Spleen (tissue), 11 donors: Measurements from ENCODE around the gene ACTA2. TPM values are rescaled to one million over a fixed set of nuclear protein-coding genes. Genes with fewer than 3 reads are reported as not detected.
A peak's percentile ranks its signal among the peaks of the same experiment; 100 is the strongest.

Experiments
- DNase-seq: peaks from one replicate; pipeline ENCODE4 v3.0.0-alpha.2; 2020
- H3K27ac ChIP-seq, 8 donors: fragments of 200-600 bp; sonication (generic) in 7 of 8; 1 replicate in 4 of 8; 2 replicates in 4 of 8; pipeline versions ENCODE4 v1.5.0 to v1.8.0; 2016 to 2021; ENCODE audit warnings: inconsistent platforms in 4 of 8, mild to moderate bottlenecking in 4 of 8, moderate library complexity in 1 of 8
- H3K27me3 ChIP-seq, 7 donors: fragments of 200-600 bp; sonication (generic) in 6 of 7; replicated peaks in 1 of 7; 1 replicate in 4 of 7; 2 replicates in 3 of 7; pipeline versions ENCODE4 v1.5.0 to v1.8.0; 2016 to 2021; ENCODE audit warnings: inconsistent platforms in 3 of 7, mild to moderate bottlenecking in 1 of 7
- H3K36me3 ChIP-seq, 6 donors: fragments of 200-600 bp; sonication (generic) in 5 of 6; 1 replicate in 4 of 6; 2 replicates in 2 of 6; pipeline versions ENCODE4 v1.5.0 to v1.8.0; 2016 to 2021; ENCODE audit warnings: inconsistent platforms in 2 of 6
- H3K4me1 ChIP-seq, 6 donors: fragments of 200-600 bp; sonication (generic) in 5 of 6; 1 replicate in 3 of 6; 2 replicates in 3 of 6; pipeline versions ENCODE4 v1.5.0 to v1.8.0; 2016 to 2021; ENCODE audit warnings: inconsistent platforms in 3 of 6
- H3K4me3 ChIP-seq, 8 donors: fragments of 200-600 bp; sonication (generic) in 7 of 8; 1 replicate in 4 of 8; 2 replicates in 4 of 8; pipeline versions ENCODE4 v1.5.0 to v1.8.0; 2016 to 2021; ENCODE audit warnings: inconsistent platforms in 4 of 8, mild to moderate bottlenecking in 4 of 8, moderate library complexity in 2 of 8
- H3K9me3 ChIP-seq, 8 donors: fragments of 200-600 bp; sonication (generic) in 7 of 8; 1 replicate in 4 of 8; 2 replicates in 4 of 8; pipeline versions ENCODE4 v1.5.0 to v1.8.0; 2016 to 2021; ENCODE audit warnings: inconsistent platforms in 4 of 8
- POLR2A ChIP-seq, 3 donors: fragments of 450-650 bp; IDR thresholded peaks; one replicate each; pipeline ENCODE4 v1.5.1; 2017; ENCODE audit warnings: antibody characterized with exemption in 3 of 3, mild to moderate bottlenecking in 1 of 3
- POLR2AphosphoS5 ChIP-seq, 3 donors: sonication (generic); formaldehyde crosslinking; IDR thresholded peaks; one replicate each; pipeline ENCODE4 v1.5.1; 2017; ENCODE audit warnings: antibody characterized with exemption in 3 of 3
- WGBS, 5 donors: extraction: QIAGEN DNeasy Blood & Tissue Kit in 3 of 5; methylation state at CpG; one replicate each; pipeline versions ENCODE4 v1.1.5 to v1.1.7; 2013 to 2018; 5-methylcytosine and 5-hydroxymethylcytosine counted together
- intact Hi-C: fragments of 100-400 bp; cut with DNase I; formaldehyde crosslinking; loops from one replicate; pipeline ENCODE4 v1.15.0; 2023; ENCODE audit warnings: low total_unique reads
- polyA plus RNA-seq, 3 donors: library from polyadenylated mRNA; stranded (reverse); fragments of 200-250 nt; gene quantifications; one replicate each; pipeline ENCODE4 v1.2.1, GENCODE V29; 2013
- total RNA-seq, 7 donors: library from RNA; depleted of rRNA in 3 of 7; stranded (reverse); fragments of >200 nt in 3 of 7; fragmentation: NEBNext Ultra II Directional in 4 of 7; extraction: Animal tissue kit (Norgen Biotek cat#: 25700) in 4 of 7; gene quantifications; one replicate each; pipeline versions ENCODE4 v1.1.0 to v1.2.1, GENCODE V29; 2016 to 2021
- TF ChIP-seq, protein P1 (sequence below), 11 experiments: fragments of 200-600 bp in 7 of 11; fragments of 450-650 bp in 4 of 11; sonication (generic) in 4 of 11; IDR thresholded peaks in 8 of 11; conservative IDR thresholded peaks in 3 of 11; 1 replicate in 7 of 11; 2 replicates in 4 of 11; pipeline versions ENCODE4 v1.4.0 to v1.8.0; 2016 to 2021; ENCODE audit warnings: antibody characterized with exemption in 11 of 11, inconsistent platforms in 4 of 11, mild to moderate bottlenecking in 1 of 11
- donor health status: healthy with polysubstance abuse.
- donor health status: DM: no; HTN: no; CAD: no; lungs with moderate emphysema.
- donor health status: DM: no; HTN: no; CAD: no.
- donor health status: Bipolar disorder and iron deficiency.
- donor health status: healthy.
- donor health status: DM: no; HTN: no; CAD: no.
- donor health status: DM: yes; HTN: yes; CAD: no.

The ACTA2 gene
- total and polyA plus RNA-seq, 10 donors = 104 to 1,421 (median 233) TPM

GRCh38 chr10:88919041-88919440, 33.5 kb downstream of the ACTA2 start:
- WGBS, 5 donors = 84 to 98% (median 88%) methylated on average over 1 of the region's 1 CpG
- H3K27ac ChIP-seq = no peak overlapping the region
- TF ChIP-seq POLR2A (IDR thresholded peaks at IDR 0.05) (no peak), POLR2AphosphoS5 (IDR thresholded peaks at IDR 0.05) (no peak)
- TF ChIP-seq, protein P1, sequence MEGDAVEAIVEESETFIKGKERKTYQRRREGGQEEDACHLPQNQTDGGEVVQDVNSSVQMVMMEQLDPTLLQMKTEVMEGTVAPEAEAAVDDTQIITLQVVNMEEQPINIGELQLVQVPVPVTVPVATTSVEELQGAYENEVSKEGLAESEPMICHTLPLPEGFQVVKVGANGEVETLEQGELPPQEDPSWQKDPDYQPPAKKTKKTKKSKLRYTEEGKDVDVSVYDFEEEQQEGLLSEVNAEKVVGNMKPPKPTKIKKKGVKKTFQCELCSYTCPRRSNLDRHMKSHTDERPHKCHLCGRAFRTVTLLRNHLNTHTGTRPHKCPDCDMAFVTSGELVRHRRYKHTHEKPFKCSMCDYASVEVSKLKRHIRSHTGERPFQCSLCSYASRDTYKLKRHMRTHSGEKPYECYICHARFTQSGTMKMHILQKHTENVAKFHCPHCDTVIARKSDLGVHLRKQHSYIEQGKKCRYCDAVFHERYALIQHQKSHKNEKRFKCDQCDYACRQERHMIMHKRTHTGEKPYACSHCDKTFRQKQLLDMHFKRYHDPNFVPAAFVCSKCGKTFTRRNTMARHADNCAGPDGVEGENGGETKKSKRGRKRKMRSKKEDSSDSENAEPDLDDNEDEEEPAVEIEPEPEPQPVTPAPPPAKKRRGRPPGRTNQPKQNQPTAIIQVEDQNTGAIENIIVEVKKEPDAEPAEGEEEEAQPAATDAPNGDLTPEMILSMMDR (IDR thresholded peaks at IDR 0.05 in 8 of 11, conservative IDR thresholded peaks at IDR 0.05 in 3 of 11) = no peak
- H3K4me1 ChIP-seq = peaks cover 0 to 12% (median 0%) of the 10 kb centered on the region in 6 donors
- peaks cover 0 to 84% (median 2%) of the 10 kb centered on the region in 6 donors for H3K36me3 ChIP-seq
- no peaks in the 10 kb centered on the region for H3K27me3 ChIP-seq
- H3K9me3 ChIP-seq = no peaks in the 10 kb centered on the region
- DNase-seq = no peak
- intact Hi-C loops = no loop called here
- no peak overlapping the region for H3K4me3 ChIP-seq

DNA sequence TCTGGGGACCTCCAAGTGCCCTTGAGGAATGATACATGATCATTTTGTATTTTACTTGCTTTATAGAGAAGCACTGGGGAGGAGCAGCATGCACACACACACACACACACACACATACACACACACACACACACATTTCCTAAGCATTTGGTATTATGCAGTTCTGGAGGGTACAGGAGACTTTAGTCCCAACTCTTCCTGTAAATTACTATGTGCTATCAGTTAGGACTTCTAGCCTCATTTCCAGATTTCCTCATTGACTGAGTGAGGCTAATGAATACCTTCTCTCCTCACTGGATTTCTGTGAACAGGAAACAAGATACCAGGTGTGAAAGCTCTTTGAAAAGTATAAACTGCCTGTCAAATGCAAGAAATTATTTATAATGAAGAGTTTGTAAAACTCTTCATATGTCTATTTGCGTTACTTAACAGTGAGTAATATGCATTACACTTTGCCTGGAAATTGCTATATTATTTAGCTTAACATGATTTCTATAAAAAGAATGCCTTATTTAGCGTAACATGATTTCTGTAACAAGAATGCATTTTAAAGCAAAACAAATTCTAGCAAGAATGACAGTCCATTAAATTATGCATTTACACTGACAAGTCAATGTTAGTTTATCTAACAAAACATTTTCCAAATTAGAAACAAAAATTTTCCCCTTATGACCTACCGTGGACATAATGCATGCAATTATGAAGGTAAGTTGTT, 34.2 kb downstream of the ACTA2 start:
- intact Hi-C loops = no loop called here
- Histone ChIP-seq H3K27me3 (no peaks in the 10 kb centered on the region), H3K27ac (no peak overlapping the region), H3K9me3 (no peaks in the 10 kb centered on the region), H3K36me3 (peaks cover 0 to 84% (median 2%) of the 10 kb centered on the region in 6 donors), H3K4me3 (no peak overlapping the region), H3K4me1 (peaks cover 0 to 12% (median 0%) of the 10 kb centered on the region in 6 donors)
- 95 to 99% (median 98%) methylated on average over 3 of the region's 3 CpGs for WGBS, 5 donors
- no peak for DNase-seq
- no peak for TF ChIP-seq POLR2AphosphoS5 (IDR thresholded peaks at IDR 0.05)
- TF ChIP-seq POLR2A (IDR thresholded peaks at IDR 0.05) = no peak
- TF ChIP-seq, protein P1 (IDR thresholded peaks at IDR 0.05 in 8 of 11, conservative IDR thresholded peaks at IDR 0.05 in 3 of 11) = no peak

GRCh38 chr10:88916986-88917385, 35.6 kb downstream of the ACTA2 start:
- peaks cover 0 to 84% (median 2%) of the 10 kb centered on the region in 6 donors for H3K36me3 ChIP-seq
- H3K9me3 ChIP-seq = no peaks in the 10 kb centered on the region
- H3K27me3 ChIP-seq = no peaks in the 10 kb centered on the region
- H3K4me3 ChIP-seq = no peak overlapping the region
- H3K27ac ChIP-seq = no peak overlapping the region
- DNase-seq = no peak
- WGBS, 5 donors = 93 to 97% (median 94%) methylated on average over 3 of the region's 3 CpGs
- no peak for TF ChIP-seq POLR2AphosphoS5 (IDR thresholded peaks at IDR 0.05)
- intact Hi-C loops = no loop called here
- H3K4me1 ChIP-seq = peaks cover 0 to 12% (median 0%) of the 10 kb centered on the region in 6 donors

- Histone ChIP-seq H3K4me1 (peaks cover 0 to 12% (median 0%) of the 10 kb centered on the region in 6 donors), H3K4me3 (no peak overlapping the region), H3K27me3 (no peaks in the 10 kb centered on the region), H3K9me3 (no peaks in the 10 kb centered on the region), H3K36me3 (peaks cover 0 to 84% (median 3%) of the 10 kb centered on the region in 6 donors), H3K27ac (peak overlapping the region in 1 of 8 donors; percentile 5)
- TF ChIP-seq, protein P1 (IDR thresholded peaks at IDR 0.05 in 8 of 11, conservative IDR thresholded peaks at IDR 0.05 in 3 of 11) = no peak
- no peak for TF ChIP-seq POLR2A (IDR thresholded peaks at IDR 0.05)
- no peak for TF ChIP-seq POLR2AphosphoS5 (IDR thresholded peaks at IDR 0.05)
- intact Hi-C loops = no loop called here
- DNase-seq = no peak
Observed at GRCh38 chr10:88916231-88916630, 36.3 kb downstream of the ACTA2 start.
